GM18511 (cell line): Measurements from ENCODE around the gene ABCD1.

Experiments
- ATAC-seq: cut with Tn5 transposase; IDR thresholded peaks from one replicate; pipeline ENCODE4 v1.9.1; 2021; ENCODE audit warnings: mild to moderate bottlenecking, moderate library complexity; ENCODE audit not compliant: unreplicated experiment

The ABCD1 gene

DNA sequence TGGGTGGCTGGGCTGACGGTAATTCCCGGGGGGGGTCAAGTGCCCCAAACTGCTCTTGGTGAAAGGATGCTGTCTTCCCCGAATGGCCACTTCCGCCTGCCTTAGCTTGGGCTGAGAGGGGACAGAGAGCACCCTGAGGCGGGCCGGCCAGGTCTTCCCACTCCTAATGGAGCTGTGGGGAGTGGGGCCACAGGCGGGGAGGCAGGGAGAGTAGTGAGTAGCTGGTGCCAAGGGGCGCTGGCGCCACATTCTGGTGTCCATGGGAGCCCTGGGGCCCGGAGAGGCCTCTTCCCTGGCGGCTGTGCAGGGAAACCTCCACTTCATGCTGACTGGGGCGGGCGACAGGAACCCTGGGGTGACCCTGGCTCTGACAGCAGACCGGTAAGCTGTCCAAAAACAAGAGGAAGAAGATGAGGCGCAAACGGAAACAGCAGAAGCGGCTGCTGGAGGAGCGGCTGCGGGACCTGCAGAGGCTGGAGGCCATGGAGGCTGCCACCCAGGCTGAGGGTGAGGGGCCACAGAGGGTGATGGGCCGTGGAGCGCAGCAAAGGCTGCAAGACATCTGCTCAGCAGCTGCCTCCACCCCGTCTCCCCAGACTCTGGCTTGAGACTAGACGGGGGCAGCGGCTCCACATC lies 58.8 kb downstream of the ABCD1 start:
- ATAC-seq: no peak

- no peak for ATAC-seq
These were observed 59.8 kb downstream of the ABCD1 start for GRCh38 chrX:153784325-153784967.

DNA sequence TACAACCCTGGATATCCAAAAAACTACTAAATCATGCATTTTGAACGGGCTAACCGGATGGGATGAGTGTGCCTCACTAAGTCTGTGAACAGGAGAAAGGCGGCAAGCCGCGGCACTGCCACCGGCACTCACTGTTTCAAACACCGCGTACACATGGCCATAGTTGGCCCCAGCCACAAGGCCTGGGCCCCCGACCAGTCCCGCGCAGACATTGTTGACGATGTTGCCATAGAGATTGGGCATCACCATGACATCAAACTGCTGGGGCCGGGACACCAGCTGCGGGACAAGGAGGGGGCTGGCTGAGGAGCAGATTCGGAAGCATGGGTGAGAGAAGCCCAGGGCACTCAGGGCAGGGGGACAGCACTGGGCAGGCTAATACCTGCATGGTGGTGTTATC lies 62.0 kb downstream of the ABCD1 start:
- no peak for ATAC-seq

DNA sequence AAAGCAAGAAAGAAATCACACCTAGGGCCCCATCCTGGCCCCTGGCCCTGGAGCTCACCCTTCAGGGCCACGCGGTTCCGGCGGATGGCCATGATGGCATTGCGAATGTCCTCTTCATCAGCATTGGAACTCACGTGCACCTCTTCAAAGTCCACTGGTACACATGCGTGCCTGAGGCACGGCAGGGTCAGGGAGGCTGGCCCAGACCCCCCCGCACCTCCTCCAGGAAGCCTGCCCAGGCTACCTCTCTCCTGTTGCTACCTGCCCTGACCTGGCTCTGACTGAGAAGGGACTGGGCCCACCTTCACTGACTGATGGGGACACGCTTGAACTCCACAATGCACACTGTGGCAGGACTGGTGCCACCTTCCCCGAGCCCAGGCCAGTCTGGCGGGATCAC lies 65.0 kb downstream of the ABCD1 start:
- no peak for ATAC-seq

GRCh38 chrX:153791104-153791852 lies 66.6 kb downstream of the ABCD1 start:
- ATAC-seq: no peak

DNA sequence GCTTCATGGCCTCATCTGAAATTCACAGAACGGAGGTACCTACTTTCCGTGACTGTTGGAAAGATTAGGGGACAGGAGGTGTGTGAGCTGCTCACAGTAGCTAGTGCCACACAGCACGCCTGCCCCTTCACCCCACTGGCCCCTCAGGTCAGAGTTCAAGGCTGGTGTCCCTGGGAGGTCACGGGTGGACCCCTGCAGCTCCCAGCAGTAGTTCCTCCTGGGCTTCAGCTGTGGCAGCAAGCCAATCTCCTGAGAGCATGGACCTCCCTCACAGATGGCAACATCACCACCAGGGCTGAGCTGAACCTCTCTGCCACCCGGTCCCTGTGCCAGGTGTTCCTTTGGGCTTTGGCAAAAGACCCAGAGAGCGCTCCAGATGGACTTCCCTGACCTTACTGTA lies 67.7 kb downstream of the ABCD1 start:
- ATAC-seq: no peak

DNA sequence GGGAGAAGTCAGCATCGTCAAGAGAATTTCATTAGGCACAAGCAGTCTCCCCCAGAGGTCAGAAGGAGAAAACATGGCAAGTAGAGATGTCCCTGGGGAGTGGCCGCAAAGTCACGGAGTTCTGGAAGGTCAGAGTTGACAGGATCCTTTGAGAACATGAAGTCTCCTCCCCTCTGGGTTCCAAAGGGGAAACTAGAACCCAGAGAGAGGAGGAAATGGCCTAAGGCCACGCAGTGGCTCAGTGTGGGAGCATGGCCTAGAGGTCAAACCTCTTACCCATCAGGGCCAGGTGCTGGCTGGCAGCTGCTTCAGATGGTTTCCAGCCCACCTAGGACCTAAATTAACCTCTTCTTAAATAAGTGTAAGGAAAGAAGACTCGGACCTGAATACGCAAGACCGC lies 68.6 kb downstream of the ABCD1 start:
- no peak for ATAC-seq
